GM12878 (cell line): Measurements from ENCODE around the gene FKRP. TPM values are rescaled to one million over a fixed set of nuclear protein-coding genes. Genes with fewer than 3 reads are reported as not detected.

Source experiments
- ATF2 ChIP-seq: IDR thresholded peaks from 2 replicates; pipeline ENCODE4 v1.6.1; 2012; ENCODE audit warnings: low read length, inconsistent platforms
- CHD4 ChIP-seq: fragments of 200-600 bp; sonication (generic); IDR thresholded peaks from 2 replicates; pipeline ENCODE4 v1.6.1; 2016; ENCODE audit warnings: mild to moderate bottlenecking
- E2F8 ChIP-seq: fragments of 450-650 bp; IDR thresholded peaks from 2 replicates; pipeline ENCODE4 v1.6.1; 2018; ENCODE audit warnings: mild to moderate bottlenecking, low read depth, moderate library complexity; ENCODE audit not compliant: partially characterized antibody
- NR2C2 ChIP-seq: IDR thresholded peaks from 2 replicates; pipeline ENCODE4 v1.6.1; 2011; ENCODE audit warnings: borderline replicate concordance, low read depth; ENCODE audit not compliant: control insufficient read depth, insufficient read length
- ZBED1 ChIP-seq: IDR thresholded peaks from 2 replicates; pipeline ENCODE4 v1.6.1; 2016; ENCODE audit warnings: borderline replicate concordance
- ZNF592 ChIP-seq: fragments of 450-650 bp; IDR thresholded peaks from 2 replicates; pipeline ENCODE4 v1.6.1; 2017; ENCODE audit warnings: mild to moderate bottlenecking, moderate library complexity
- polyA plus RNA-seq, 11 experiments: library from polyadenylated mRNA; depleted of rRNA in 4 of 11; unstranded in 6 of 11; stranded (reverse) in 5 of 11; fragments of >200 nt; fragmentation: Nextera tagmentation in 4 of 11; fragmentation: Illumina TruSeq in 1 of 11; extraction: Ambion mirVana in 4 of 11; extraction: Trizol in 1 of 11; gene quantifications; 1 replicate in 1 of 11; 2 replicates in 10 of 11; pipeline versions ENCODE4 v1.2.1 to v1.2.3, GENCODE V29; 2011 to 2016; ENCODE audit warnings: inconsistent platforms in 2 of 11, missing spikeins in 2 of 11, low read depth in 1 of 11
- total RNA-seq, 4 experiments: library from RNA; depleted of rRNA in 3 of 4; stranded (reverse); fragments of >200 nt in 3 of 4; fragmentation: Illumina TruSeq in 1 of 4; extraction: Trizol in 1 of 4; gene quantifications; 2 replicates each; pipeline versions ENCODE4 v1.2.1 to v1.2.3, GENCODE V29; 2013 to 2021

The FKRP gene
- total and polyA plus RNA-seq, 10 of the 15 experiments (the other 5 are each of a cell fraction or from before 2014, with no cell fraction given), result 1.3 to 14.1 (median 7.8) TPM

DNA sequence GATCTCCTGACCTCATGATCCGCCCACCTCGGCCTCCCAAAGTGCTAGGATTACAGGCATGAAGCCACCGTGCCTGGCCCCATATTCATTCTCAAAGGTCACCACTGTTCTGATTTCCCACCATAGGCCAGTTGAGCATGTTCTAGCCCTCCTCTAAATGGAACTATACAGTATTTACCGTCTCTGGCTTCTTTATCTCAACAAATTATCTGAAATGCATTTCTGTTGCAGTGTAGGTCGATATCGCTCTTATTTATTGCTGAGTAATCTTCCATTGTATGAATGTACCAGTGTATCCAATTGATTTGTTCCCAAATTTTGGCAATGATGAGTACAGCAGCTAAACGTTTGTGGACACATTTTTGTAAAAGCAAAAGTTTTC lies 27.2 kb downstream of the FKRP start (continued):
- TF ChIP-seq E2F8 (no peak), ZNF592 (no peak), ATF2 (no peak), NR2C2 (no peak), CHD4 (no peak), ZBED1 (no peak)
